Small intestine (tissue), 7 donors: Measurements from ENCODE around the gene LMO1. TPM values are rescaled to one million over a fixed set of nuclear protein-coding genes. Genes with fewer than 3 reads are reported as not detected.

ENCODE experiments used
- DNase-seq, 2 donors: peaks; one replicate each; pipeline versions ENCODE4 v3.0.0 to v3.0.0-alpha.2; 2013
- FAIRE-seq: peaks from 2 replicates; lab custom pipeline; 2012; peaks lifted over from hg19 to GRCh38; lab: Jason Lieb, UNC
- H3K27ac ChIP-seq, 3 donors: one replicate each; pipeline ENCODE4 v1.5.1; 2013; ENCODE audit warnings: low read length in 2 of 3, mild to moderate bottlenecking in 2 of 3, control low read depth in 1 of 3, inconsistent platforms in 1 of 3, low read depth in 1 of 3, moderate library complexity in 1 of 3
- H3K27me3 ChIP-seq, 3 donors: one replicate each; pipeline ENCODE4 v1.6.1; 2013; ENCODE audit warnings: low read length in 3 of 3, inconsistent platforms in 1 of 3; ENCODE audit not compliant: control insufficient read depth in 3 of 3, insufficient read depth in 3 of 3
- H3K36me3 ChIP-seq, 3 donors: one replicate each; pipeline ENCODE4 v1.6.1; 2013; ENCODE audit warnings: low read length in 3 of 3, inconsistent platforms in 1 of 3, low read depth in 1 of 3, mild to moderate bottlenecking in 1 of 3, moderate library complexity in 1 of 3; ENCODE audit not compliant: control insufficient read depth in 3 of 3, insufficient read depth in 2 of 3
- H3K4me1 ChIP-seq, 3 donors: one replicate each; pipeline ENCODE4 v1.6.1; 2013; ENCODE audit warnings: low read length in 2 of 3, inconsistent platforms in 1 of 3, low read depth in 1 of 3, mild to moderate bottlenecking in 1 of 3, moderate library complexity in 1 of 3; ENCODE audit not compliant: control insufficient read depth in 3 of 3, insufficient read depth in 2 of 3
- H3K4me3 ChIP-seq, 3 donors: one replicate each; pipeline ENCODE4 v1.5.1; 2013; ENCODE audit warnings: low read length in 3 of 3, control low read depth in 1 of 3, inconsistent platforms in 1 of 3, low read depth in 1 of 3, mild to moderate bottlenecking in 1 of 3, moderate library complexity in 1 of 3
- H3K9me3 ChIP-seq, 2 donors: one replicate each; pipeline ENCODE4 v1.6.1; 2013; ENCODE audit warnings: low read depth in 1 of 2, low read length in 1 of 2; ENCODE audit not compliant: control insufficient read depth in 2 of 2, insufficient read depth in 1 of 2
- WGBS, 3 donors: extraction: QIAGEN DNeasy Blood & Tissue Kit; methylation state at CpG; one replicate each; pipeline ENCODE4 v1.1.7; 2013; 5-methylcytosine and 5-hydroxymethylcytosine counted together
- polyA plus RNA-seq, 4 donors: library from polyadenylated mRNA; stranded (reverse) in 3 of 4; unstranded in 1 of 4; fragments of 200-250 nt in 3 of 4; fragments of 120-200 nt in 1 of 4; gene quantifications; one replicate each; pipeline versions ENCODE4 v1.2.1 to v1.2.3, GENCODE V29; 2013
- donor health status: healthy with polysubstance abuse.
- donor health status: control.
- donor health status: control.
- donor health status: Bipolar disorder and iron deficiency.
- donor health status: healthy.

Gene LMO1
- polyA plus RNA-seq, 4 donors, result 0.04 TPM; not detected in 3

DNA sequence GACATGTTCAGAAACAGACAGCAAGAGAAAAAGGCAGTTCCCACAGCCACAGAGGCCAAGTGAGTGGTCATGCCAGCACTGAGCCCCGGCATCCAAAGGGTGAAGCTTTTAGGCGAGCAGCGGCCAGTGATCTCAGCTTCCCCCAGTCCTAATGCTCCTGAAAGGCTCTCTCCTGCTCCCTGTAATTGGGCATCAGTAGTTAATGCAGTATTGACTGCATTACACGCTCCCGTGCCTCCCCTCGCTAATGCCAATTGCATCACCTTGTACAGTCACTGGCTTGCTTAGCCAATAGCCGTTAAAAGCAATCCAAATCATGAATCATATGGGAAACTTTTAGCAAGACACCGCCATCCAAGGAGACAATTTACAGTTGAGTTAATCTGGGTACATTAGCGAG, 4.9 kb downstream of the LMO1 start:
- Histone ChIP-seq H3K36me3 (no peaks in the 10 kb centered on the region), H3K27me3 (peaks cover 4 to 53% (median 19%) of the 10 kb centered on the region in 3 donors), H3K4me3 (no peak overlapping the region), H3K27ac (no peak overlapping the region), H3K9me3 (no peaks in the 10 kb centered on the region), H3K4me1 (peaks cover 0 to 9% (median 0%) of the 10 kb centered on the region in 3 donors)
- DNase-seq, result no peak
- WGBS, 3 donors, result 81 to 85% (median 82%) methylated on average over 9 of the region's 9 CpGs
- FAIRE-seq, result no peak

DNA sequence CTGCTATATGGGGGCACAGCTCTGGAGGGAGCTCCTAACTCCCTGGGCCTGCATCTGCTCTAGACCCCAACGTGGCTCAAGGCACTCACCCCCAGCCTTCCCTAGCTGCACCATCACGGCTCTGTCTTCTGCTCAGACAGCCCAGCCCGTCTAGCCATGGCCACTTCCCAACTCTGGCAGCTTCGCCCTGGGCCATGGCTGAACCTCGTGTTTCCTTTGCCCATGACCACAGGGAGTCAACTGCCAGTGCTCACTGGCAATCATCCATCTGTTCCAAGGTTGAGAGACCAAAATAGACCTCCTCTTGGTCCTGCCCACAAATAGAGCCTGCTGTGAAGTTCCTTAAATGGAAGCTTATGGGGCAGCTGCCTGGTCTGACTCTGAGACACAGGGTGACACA, 5.4 kb downstream of the LMO1 start:
- DNase-seq (no peak), FAIRE-seq (no peak)
- H3K9me3 ChIP-seq, result no peaks in the 10 kb centered on the region
- no peak overlapping the region for H3K27ac ChIP-seq
- no peaks in the 10 kb centered on the region for H3K36me3 ChIP-seq
- H3K27me3 ChIP-seq, result peaks cover 4 to 49% (median 19%) of the 10 kb centered on the region in 3 donors
- peaks cover 0 to 6% (median 0%) of the 10 kb centered on the region in 3 donors for H3K4me1 ChIP-seq
- H3K4me3 ChIP-seq, result no peak overlapping the region
- 63 to 80% (median 79%) methylated on average over 5 of the region's 5 CpGs for WGBS, 3 donors

DNA sequence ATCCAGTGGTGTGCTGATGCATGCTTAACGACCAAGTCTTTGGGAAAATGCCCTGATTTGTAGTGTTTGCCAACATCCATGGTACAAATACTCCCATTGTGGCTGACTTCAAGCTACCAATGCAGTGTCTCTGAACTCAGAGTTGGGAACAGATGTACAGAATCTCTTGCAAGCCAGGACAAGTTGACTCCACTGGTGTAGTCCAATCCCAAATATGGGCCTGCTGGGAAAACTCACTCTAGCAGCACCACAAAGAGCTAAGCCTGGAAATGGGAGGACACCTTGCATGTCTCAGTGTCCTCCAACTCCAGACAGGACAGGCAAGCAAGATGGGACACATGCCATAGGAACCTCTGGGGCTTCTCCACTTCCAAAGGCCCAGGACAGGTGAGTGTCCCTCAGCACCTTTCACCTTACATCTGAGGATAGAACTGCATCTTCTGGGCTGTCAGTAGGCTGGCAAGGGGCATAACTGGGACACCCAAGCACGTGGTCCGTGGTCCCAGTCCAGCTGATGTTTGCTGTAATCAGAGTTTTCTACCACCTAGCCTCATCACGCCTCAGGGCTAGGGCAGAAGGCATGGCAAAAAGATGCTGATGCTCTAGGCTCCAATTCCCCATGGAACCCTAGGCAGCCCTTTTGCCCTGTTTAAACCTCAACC, 6.5 kb downstream of the LMO1 start:
- Histone ChIP-seq H3K9me3 (no peaks in the 10 kb centered on the region), H3K4me3 (no peak overlapping the region), H3K27ac (no peak overlapping the region), H3K36me3 (no peaks in the 10 kb centered on the region), H3K27me3 (peaks cover 0 to 40% (median 15%) of the 10 kb centered on the region in 3 donors), H3K4me1 (no peaks in the 10 kb centered on the region)
- FAIRE-seq (no peak), DNase-seq (no peak)
- WGBS, 3 donors, result 56 to 83% (median 70%) methylated on average over 4 of the region's 4 CpGs

DNA sequence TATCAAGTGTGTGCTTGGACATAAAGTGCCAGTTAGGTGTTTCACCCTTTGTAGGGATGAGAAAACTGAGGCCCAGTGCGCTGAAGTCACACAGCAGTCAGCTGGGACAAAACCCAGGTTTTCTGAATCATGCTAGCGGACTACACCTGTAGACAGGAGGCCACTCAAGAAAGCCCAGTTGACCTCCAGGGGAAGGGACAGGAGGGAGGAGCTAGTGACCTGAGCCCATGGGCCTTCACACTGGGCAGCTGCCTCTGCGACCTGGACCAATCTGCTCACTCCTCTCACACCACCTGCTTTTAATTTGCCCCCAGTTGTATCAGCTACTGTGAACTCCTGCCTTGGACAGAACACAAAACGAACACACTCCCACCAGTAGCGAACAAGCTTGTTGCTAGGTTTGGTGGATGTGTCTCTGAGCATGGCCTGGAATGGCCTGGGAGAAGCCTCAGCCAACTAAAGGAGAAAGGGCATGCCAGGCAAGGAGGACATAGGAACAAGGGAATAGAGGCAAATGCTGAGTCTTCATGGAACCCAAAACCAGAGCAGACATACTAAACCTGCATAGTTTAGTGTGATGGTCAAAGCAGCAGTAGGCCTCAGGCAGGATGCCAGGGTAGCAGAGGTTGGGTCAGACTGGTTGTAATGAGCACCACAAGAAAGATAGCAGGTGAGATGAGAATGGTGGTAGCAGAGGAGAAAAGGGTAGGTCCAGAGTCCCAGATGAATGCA, 7.2 kb downstream of the LMO1 start:
- H3K36me3 ChIP-seq, result no peaks in the 10 kb centered on the region
- peaks cover 0 to 33% (median 8%) of the 10 kb centered on the region in 3 donors for H3K27me3 ChIP-seq
- H3K9me3 ChIP-seq, result no peaks in the 10 kb centered on the region
- no peak overlapping the region for H3K4me3 ChIP-seq
- DNase-seq (no peak), FAIRE-seq (no peak)
- H3K27ac ChIP-seq, result no peak overlapping the region
- H3K4me1 ChIP-seq, result no peaks in the 10 kb centered on the region
- WGBS, 3 donors, result 79 to 81% (median 79%) methylated on average over 5 of the region's 5 CpGs

DNA sequence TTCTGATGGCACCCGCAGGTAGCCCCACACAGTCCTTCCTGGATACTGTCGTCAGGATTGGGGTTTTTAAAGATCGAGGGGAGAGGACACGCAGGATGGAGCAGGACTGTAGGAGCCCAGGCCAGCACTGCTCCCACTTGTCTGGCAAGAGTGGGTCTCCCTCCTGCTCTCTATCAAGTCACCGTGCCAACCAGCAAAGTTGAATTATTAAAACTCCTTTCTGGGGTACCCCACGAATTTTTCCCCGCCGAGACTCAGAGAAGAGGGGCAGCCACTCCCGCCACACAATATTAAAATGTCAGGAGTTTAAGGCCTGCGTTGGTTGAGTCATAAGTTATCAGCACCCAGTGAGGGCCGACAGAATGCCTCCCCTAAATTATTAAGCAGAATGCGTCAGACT, 10.1 kb downstream of the LMO1 start:
- Histone ChIP-seq H3K27ac (no peak overlapping the region), H3K36me3 (no peaks in the 10 kb centered on the region), H3K9me3 (no peaks in the 10 kb centered on the region), H3K27me3 (peaks cover 0 to 9% (median 0%) of the 10 kb centered on the region in 3 donors), H3K4me3 (no peak overlapping the region), H3K4me1 (no peaks in the 10 kb centered on the region)
- WGBS, 3 donors, result 80 to 86% (median 81%) methylated on average over 12 of the region's 12 CpGs
- no peak for DNase-seq
- no peak for FAIRE-seq

DNA sequence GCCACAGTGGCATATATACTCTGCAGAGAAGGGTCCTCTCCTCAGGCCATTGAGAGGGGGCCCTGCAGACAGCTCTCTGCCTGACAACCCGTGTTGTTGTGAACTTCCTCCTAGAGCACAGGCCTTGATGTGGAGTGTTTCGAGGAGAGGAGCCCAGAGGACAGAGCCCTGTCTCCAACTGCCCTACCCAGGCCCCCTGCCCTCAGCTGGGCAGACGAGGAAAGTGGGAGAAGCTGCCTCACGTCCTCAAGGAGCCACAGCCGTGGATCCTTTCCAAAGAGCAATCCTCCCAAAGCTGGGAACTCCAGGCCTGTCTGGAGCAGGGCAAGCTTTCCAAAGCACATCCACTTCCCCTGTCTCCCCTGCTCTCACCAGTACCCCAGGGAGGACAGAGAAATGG, 10.7 kb downstream of the LMO1 start:
- WGBS, 3 donors, result 79 to 86% (median 80%) methylated on average over 5 of the region's 5 CpGs
- Histone ChIP-seq H3K4me1 (no peaks in the 10 kb centered on the region), H3K27ac (no peak overlapping the region), H3K9me3 (no peaks in the 10 kb centered on the region), H3K36me3 (no peaks in the 10 kb centered on the region), H3K4me3 (no peak overlapping the region), H3K27me3 (peaks cover 0 to 3% (median 0%) of the 10 kb centered on the region in 3 donors)
- FAIRE-seq (no peak), DNase-seq (no peak)

DNA sequence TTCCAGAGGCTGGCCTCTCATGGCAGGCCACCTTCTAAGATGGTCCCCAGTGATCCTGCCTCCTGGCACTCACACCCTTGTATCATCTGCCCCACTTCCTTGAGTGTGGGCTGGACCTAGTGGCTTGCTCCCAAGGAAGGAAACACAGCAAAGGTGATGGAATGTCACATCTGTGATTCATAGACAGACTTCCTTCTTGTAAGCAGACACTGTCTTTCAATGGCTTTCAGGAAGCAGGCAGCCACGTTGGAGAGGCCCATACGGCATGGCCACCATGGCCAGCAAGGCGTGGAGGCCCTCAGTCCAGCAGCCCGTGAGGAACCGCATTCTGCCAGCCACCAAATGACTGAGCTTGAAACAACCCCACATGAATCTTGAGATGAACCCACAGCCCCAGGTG, 11.3 kb downstream of the LMO1 start:
- FAIRE-seq, result no peak
- no peak overlapping the region for H3K27ac ChIP-seq
- peaks cover 0 to 7% (median 0%) of the 10 kb centered on the region in 3 donors for H3K27me3 ChIP-seq
- no peaks in the 10 kb centered on the region for H3K9me3 ChIP-seq
- no peak overlapping the region for H3K4me3 ChIP-seq
- 67 to 82% (median 80%) methylated on average over 5 of the region's 5 CpGs for WGBS, 3 donors
- no peak for DNase-seq
- no peaks in the 10 kb centered on the region for H3K4me1 ChIP-seq
- no peaks in the 10 kb centered on the region for H3K36me3 ChIP-seq

DNA sequence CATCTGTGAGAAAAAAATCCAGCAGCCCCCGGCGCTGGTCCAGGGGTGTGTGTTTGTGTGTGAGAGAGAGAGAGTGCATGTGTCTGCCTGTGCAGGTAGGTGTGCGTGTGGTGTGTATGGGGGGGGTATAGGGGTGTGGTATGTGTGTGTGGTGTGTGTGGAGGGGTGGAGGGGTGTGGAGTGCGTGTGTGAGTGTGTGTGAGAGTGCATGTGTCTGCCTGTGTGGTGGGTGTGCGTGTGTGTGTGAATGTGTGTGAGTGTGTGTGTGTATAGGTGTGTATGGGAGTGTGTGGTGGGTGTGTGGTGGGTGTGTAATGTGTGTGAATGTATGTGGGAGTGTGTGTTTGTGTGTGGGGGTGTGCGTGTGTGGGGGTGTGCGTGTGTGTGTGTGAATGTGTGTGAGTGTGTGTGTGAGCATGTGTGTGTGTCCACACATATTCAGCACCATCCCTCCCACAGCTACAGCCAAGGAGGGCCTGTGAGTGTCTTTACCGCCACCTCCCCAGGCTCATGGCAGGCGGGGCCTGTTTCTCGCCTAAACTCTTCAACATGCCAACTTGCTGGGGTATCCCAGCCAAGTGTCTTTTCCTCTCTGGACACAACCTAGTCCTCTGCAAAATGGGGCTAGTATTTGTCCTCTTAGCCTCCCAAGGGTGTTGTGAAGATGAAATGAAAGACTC, 11.9 kb downstream of the LMO1 start:
- Histone ChIP-seq H3K9me3 (no peaks in the 10 kb centered on the region), H3K27me3 (peaks cover 0 to 10% (median 0%) of the 10 kb centered on the region in 3 donors), H3K4me1 (no peaks in the 10 kb centered on the region), H3K27ac (no peak overlapping the region), H3K36me3 (no peaks in the 10 kb centered on the region), H3K4me3 (no peak overlapping the region)
- DNase-seq (no peak), FAIRE-seq (no peak)
- 81 to 90% (median 85%) methylated on average over 10 of the region's 10 CpGs for WGBS, 3 donors
